ENCODE results near the gene UBE2Z. TPM values are rescaled to one million over a fixed set of nuclear protein-coding genes. Genes with fewer than 3 reads are reported as not detected.

The UBE2Z gene
- total and polyA plus RNA-seq, 9 of the 15 experiments (the other 6 are each of a cell fraction or from before 2014, with no cell fraction given), result 11.8 to 89.0 (median 38.2) TPM

GRCh38 chr17:48944515-48945260 lies 36.5 kb downstream of the UBE2Z start, which contains the start of gene SNF8 (continued):
- TF ChIP-seq TEAD1 (CRISPR knock-in tag; IDR thresholded peaks at IDR 0.05) (peak; percentile 27 to 90; a peak in 1 of 4 replicates), ZNF699 (CRISPR knock-in tag; IDR thresholded peaks at IDR 0.05; ENCODE audit: insufficient replicate concordance) (no peak), BRD9 (IDR thresholded peaks at IDR 0.05; ENCODE audit: low read depth, partially characterized antibody) (no peak), ZNF551 (CRISPR knock-in tag; IDR thresholded peaks at IDR 0.05) (no peak), ESRRA (IDR thresholded peaks at IDR 0.05; ENCODE audit: borderline replicate concordance, low read depth) (peak; percentile 74), ZFX (CRISPR knock-in tag; IDR thresholded peaks at IDR 0.05) (peak; percentile 97), MAFG (tag; conservative IDR thresholded peaks at IDR 0.05) (no peak), PML (IDR thresholded peaks at IDR 0.05; ENCODE audit: low read length) (0 out of 2 replicates have a peak, but pooled peaks have one; percentile 56), TFAP4 (CRISPR knock-in tag; IDR thresholded peaks at IDR 0.05; ENCODE audit: borderline replicate concordance) (peak; percentile 87), MAZ (CRISPR knock-in tag; conservative IDR thresholded peaks at IDR 0.05 in 1 of 2, IDR thresholded peaks at IDR 0.05 in 1 of 2) (peak; percentile 65 to 79; a peak in 3 of 4 replicates), CBFB (CRISPR knock-in tag; IDR thresholded peaks at IDR 0.05) (peak; percentile 80), TRIM28 (IDR thresholded peaks at IDR 0.05) (no peak), HDAC1 (IDR thresholded peaks at IDR 0.05) (peak in 1 of 2 experiments; percentile 79; a peak in 2 of 4 replicates), TAF1 (IDR thresholded peaks at IDR 0.05; ENCODE audit: control insufficient read depth, extremely low read depth, insufficient read depth, low read length, severe bottlenecking) (peak; percentile 82), MBD2 (IDR thresholded peaks at IDR 0.05; ENCODE audit: borderline replicate concordance, low read depth) (peak; percentile 72)
- TF ChIP-seq, protein P1, sequence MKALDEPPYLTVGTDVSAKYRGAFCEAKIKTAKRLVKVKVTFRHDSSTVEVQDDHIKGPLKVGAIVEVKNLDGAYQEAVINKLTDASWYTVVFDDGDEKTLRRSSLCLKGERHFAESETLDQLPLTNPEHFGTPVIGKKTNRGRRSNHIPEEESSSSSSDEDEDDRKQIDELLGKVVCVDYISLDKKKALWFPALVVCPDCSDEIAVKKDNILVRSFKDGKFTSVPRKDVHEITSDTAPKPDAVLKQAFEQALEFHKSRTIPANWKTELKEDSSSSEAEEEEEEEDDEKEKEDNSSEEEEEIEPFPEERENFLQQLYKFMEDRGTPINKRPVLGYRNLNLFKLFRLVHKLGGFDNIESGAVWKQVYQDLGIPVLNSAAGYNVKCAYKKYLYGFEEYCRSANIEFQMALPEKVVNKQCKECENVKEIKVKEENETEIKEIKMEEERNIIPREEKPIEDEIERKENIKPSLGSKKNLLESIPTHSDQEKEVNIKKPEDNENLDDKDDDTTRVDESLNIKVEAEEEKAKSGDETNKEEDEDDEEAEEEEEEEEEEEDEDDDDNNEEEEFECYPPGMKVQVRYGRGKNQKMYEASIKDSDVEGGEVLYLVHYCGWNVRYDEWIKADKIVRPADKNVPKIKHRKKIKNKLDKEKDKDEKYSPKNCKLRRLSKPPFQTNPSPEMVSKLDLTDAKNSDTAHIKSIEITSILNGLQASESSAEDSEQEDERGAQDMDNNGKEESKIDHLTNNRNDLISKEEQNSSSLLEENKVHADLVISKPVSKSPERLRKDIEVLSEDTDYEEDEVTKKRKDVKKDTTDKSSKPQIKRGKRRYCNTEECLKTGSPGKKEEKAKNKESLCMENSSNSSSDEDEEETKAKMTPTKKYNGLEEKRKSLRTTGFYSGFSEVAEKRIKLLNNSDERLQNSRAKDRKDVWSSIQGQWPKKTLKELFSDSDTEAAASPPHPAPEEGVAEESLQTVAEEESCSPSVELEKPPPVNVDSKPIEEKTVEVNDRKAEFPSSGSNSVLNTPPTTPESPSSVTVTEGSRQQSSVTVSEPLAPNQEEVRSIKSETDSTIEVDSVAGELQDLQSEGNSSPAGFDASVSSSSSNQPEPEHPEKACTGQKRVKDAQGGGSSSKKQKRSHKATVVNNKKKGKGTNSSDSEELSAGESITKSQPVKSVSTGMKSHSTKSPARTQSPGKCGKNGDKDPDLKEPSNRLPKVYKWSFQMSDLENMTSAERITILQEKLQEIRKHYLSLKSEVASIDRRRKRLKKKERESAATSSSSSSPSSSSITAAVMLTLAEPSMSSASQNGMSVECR (CRISPR knock-in tag; IDR thresholded peaks at IDR 0.05), result peak; percentile 98
- TF ChIP-seq, protein P2, sequence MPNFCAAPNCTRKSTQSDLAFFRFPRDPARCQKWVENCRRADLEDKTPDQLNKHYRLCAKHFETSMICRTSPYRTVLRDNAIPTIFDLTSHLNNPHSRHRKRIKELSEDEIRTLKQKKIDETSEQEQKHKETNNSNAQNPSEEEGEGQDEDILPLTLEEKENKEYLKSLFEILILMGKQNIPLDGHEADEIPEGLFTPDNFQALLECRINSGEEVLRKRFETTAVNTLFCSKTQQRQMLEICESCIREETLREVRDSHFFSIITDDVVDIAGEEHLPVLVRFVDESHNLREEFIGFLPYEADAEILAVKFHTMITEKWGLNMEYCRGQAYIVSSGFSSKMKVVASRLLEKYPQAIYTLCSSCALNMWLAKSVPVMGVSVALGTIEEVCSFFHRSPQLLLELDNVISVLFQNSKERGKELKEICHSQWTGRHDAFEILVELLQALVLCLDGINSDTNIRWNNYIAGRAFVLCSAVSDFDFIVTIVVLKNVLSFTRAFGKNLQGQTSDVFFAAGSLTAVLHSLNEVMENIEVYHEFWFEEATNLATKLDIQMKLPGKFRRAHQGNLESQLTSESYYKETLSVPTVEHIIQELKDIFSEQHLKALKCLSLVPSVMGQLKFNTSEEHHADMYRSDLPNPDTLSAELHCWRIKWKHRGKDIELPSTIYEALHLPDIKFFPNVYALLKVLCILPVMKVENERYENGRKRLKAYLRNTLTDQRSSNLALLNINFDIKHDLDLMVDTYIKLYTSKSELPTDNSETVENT (CRISPR knock-in tag; IDR thresholded peaks at IDR 0.05), result peak; percentile 79; the same call in 1 of the 2 replicates
- TF ChIP-seq, protein P3, sequence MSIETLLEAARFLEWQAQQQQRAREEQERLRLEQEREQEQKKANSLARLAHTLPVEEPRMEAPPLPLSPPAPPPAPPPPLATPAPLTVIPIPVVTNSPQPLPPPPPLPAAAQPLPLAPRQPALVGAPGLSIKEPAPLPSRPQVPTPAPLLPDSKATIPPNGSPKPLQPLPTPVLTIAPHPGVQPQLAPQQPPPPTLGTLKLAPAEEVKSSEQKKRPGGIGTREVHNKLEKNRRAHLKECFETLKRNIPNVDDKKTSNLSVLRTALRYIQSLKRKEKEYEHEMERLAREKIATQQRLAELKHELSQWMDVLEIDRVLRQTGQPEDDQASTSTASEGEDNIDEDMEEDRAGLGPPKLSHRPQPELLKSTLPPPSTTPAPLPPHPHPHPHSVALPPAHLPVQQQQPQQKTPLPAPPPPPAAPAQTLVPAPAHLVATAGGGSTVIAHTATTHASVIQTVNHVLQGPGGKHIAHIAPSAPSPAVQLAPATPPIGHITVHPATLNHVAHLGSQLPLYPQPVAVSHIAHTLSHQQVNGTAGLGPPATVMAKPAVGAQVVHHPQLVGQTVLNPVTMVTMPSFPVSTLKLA (conservative IDR thresholded peaks at IDR 0.05), result peak; percentile 78 to 94
